ENCODE data around the gene KITLG.

GRCh38 chr12:88538697-88539096, 41.6 kb downstream of the KITLG start:
- TF ChIP-seq POLR2A (IDR thresholded peaks at IDR 0.05), result no peak
- TF ChIP-seq, protein P1, sequence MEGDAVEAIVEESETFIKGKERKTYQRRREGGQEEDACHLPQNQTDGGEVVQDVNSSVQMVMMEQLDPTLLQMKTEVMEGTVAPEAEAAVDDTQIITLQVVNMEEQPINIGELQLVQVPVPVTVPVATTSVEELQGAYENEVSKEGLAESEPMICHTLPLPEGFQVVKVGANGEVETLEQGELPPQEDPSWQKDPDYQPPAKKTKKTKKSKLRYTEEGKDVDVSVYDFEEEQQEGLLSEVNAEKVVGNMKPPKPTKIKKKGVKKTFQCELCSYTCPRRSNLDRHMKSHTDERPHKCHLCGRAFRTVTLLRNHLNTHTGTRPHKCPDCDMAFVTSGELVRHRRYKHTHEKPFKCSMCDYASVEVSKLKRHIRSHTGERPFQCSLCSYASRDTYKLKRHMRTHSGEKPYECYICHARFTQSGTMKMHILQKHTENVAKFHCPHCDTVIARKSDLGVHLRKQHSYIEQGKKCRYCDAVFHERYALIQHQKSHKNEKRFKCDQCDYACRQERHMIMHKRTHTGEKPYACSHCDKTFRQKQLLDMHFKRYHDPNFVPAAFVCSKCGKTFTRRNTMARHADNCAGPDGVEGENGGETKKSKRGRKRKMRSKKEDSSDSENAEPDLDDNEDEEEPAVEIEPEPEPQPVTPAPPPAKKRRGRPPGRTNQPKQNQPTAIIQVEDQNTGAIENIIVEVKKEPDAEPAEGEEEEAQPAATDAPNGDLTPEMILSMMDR (IDR thresholded peaks at IDR 0.05), result no peak
